OCI-LY7 (cell line): ENCODE measurements around the gene SAP30BP.

Experiments used
- EZH2phosphoT487 ChIP-seq: fragments of 200-600 bp; sonication (generic); IDR thresholded peaks from 2 replicates; pipeline ENCODE4 v1.6.1; 2018; ENCODE audit warnings: low read depth, borderline replicate concordance, mild to moderate bottlenecking, mixed run types, antibody characterized with exemption, low read length, moderate library complexity, mixed read lengths
- TF ChIP-seq, protein P1 (sequence below): fragments of 200-600 bp; sonication (generic); conservative IDR thresholded peaks from 2 replicates; pipeline ENCODE4 v1.5.1; 2014; ENCODE audit warnings: mild to moderate bottlenecking, antibody characterized with exemption, low read length, moderate library complexity, mixed read lengths

GRCh38 chr17:75737133-75737962 is 70.2 kb downstream of the SAP30BP start:
- TF ChIP-seq, protein P1, sequence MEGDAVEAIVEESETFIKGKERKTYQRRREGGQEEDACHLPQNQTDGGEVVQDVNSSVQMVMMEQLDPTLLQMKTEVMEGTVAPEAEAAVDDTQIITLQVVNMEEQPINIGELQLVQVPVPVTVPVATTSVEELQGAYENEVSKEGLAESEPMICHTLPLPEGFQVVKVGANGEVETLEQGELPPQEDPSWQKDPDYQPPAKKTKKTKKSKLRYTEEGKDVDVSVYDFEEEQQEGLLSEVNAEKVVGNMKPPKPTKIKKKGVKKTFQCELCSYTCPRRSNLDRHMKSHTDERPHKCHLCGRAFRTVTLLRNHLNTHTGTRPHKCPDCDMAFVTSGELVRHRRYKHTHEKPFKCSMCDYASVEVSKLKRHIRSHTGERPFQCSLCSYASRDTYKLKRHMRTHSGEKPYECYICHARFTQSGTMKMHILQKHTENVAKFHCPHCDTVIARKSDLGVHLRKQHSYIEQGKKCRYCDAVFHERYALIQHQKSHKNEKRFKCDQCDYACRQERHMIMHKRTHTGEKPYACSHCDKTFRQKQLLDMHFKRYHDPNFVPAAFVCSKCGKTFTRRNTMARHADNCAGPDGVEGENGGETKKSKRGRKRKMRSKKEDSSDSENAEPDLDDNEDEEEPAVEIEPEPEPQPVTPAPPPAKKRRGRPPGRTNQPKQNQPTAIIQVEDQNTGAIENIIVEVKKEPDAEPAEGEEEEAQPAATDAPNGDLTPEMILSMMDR = no peak
- no peak for TF ChIP-seq EZH2phosphoT487
